A673 (cell line): ENCODE measurements around the gene CDH4.

Source experiments
- EZH2 ChIP-seq: fragments of 200-600 bp; sonication (generic); IDR thresholded peaks from 2 replicates; pipeline ENCODE4 v1.6.1; 2017; ENCODE audit warnings: borderline replicate concordance, low read depth, mild to moderate bottlenecking, mixed read lengths, antibody characterized with exemption, low read length; ENCODE audit not compliant: poor library complexity, severe bottlenecking
- TF ChIP-seq, protein P1 (sequence below): fragments of 300-800, 200-600 bp; sonication (generic); conservative IDR thresholded peaks from 2 replicates; pipeline ENCODE4 v1.5.1; 2017; ENCODE audit warnings: low read depth, mild to moderate bottlenecking, antibody characterized with exemption, low read length, moderate library complexity, mixed read lengths

- TF ChIP-seq, protein P1, sequence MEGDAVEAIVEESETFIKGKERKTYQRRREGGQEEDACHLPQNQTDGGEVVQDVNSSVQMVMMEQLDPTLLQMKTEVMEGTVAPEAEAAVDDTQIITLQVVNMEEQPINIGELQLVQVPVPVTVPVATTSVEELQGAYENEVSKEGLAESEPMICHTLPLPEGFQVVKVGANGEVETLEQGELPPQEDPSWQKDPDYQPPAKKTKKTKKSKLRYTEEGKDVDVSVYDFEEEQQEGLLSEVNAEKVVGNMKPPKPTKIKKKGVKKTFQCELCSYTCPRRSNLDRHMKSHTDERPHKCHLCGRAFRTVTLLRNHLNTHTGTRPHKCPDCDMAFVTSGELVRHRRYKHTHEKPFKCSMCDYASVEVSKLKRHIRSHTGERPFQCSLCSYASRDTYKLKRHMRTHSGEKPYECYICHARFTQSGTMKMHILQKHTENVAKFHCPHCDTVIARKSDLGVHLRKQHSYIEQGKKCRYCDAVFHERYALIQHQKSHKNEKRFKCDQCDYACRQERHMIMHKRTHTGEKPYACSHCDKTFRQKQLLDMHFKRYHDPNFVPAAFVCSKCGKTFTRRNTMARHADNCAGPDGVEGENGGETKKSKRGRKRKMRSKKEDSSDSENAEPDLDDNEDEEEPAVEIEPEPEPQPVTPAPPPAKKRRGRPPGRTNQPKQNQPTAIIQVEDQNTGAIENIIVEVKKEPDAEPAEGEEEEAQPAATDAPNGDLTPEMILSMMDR: no peak
- TF ChIP-seq EZH2: no peak
These were observed 526.4 kb downstream of the CDH4 start for GRCh38 chr20:61778495-61778863.
